Loucy (cell line): ENCODE data around the gene TRIM33.

Experiments used
- EZH2phosphoT487 ChIP-seq: fragments of 200-600 bp; IDR thresholded peaks from 2 replicates; pipeline ENCODE4 v1.6.1; 2018; ENCODE audit warnings: antibody characterized with exemption, mild to moderate bottlenecking, moderate library complexity, borderline replicate concordance
- TF ChIP-seq, protein P1 (sequence below): fragments of 200-600 bp; sonication (generic); conservative IDR thresholded peaks from 2 replicates; pipeline ENCODE4 v1.5.1; 2014; ENCODE audit warnings: mild to moderate bottlenecking, antibody characterized with exemption, low read length

DNA sequence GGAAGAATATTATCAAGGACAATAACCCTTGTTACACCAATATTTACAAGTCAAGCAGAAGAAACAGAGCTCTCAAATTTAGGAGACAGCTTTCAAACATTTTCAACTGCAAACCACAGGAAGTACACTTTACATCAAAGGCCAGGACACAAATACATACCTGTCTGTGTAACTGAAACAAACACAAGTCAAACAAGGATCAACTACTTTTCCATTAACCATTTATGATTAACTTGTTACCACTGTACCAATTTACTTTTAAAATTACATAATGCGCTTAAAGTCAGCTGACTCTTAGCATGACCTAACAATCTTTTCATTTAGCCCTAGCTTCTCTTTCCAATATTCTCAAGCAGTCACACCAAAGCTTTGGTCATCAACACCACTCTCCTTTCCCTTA lies 43.5 kb downstream of the TRIM33 start:
- TF ChIP-seq, protein P1, sequence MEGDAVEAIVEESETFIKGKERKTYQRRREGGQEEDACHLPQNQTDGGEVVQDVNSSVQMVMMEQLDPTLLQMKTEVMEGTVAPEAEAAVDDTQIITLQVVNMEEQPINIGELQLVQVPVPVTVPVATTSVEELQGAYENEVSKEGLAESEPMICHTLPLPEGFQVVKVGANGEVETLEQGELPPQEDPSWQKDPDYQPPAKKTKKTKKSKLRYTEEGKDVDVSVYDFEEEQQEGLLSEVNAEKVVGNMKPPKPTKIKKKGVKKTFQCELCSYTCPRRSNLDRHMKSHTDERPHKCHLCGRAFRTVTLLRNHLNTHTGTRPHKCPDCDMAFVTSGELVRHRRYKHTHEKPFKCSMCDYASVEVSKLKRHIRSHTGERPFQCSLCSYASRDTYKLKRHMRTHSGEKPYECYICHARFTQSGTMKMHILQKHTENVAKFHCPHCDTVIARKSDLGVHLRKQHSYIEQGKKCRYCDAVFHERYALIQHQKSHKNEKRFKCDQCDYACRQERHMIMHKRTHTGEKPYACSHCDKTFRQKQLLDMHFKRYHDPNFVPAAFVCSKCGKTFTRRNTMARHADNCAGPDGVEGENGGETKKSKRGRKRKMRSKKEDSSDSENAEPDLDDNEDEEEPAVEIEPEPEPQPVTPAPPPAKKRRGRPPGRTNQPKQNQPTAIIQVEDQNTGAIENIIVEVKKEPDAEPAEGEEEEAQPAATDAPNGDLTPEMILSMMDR: no peak
- TF ChIP-seq EZH2phosphoT487: no peak
